Measurements from ENCODE around the gene PPP1R2C. TPM values are rescaled to one million over a fixed set of nuclear protein-coding genes. Genes with fewer than 3 reads are reported as not detected.

Gene PPP1R2C
- total and polyA plus RNA-seq, 2 experiments from 2014 or later: not detected

GRCh38 chrX:42754603-42755002 is 23.4 kb downstream of the PPP1R2C start:
- no peaks in the 10 kb centered on the region for H3K27me3 Mint-ChIP-seq (ENCODE audit: insufficient read depth, low read depth, poor library complexity)
- no peaks in the 10 kb centered on the region for H4K20me1 ChIP-seq (replicated peaks; ENCODE audit: insufficient read depth)
- no peaks in the 10 kb centered on the region for H3F3A ChIP-seq (replicated peaks; ENCODE audit: low read depth)
- TF ChIP-seq EZH2 (IDR thresholded peaks at IDR 0.05; ENCODE audit: low read depth, unreplicated experiment): no peak
- TF ChIP-seq REST (IDR thresholded peaks at IDR 0.05; ENCODE audit: unreplicated experiment): no peak
- no peaks in the 10 kb centered on the region; the same call in 1 of the 2 replicates for H3K9me2 ChIP-seq (ENCODE audit: insufficient read depth)
- H3K27ac ChIP-seq (ENCODE audit: low read depth): no peak overlapping the region
- H3K79me2 ChIP-seq (replicated peaks; ENCODE audit: insufficient read depth): no peaks in the 10 kb centered on the region
- no peak overlapping the region for H3K4me2 ChIP-seq
- H3K4me3 ChIP-seq: no peak overlapping the region
- H3K4me1 ChIP-seq (ENCODE audit: insufficient read depth): no peaks in the 10 kb centered on the region
- peaks cover 7% of the 10 kb centered on the region; the same call in 1 of the 3 replicates for H3K4me1 Mint-ChIP-seq
- H3K27ac Mint-ChIP-seq: no peak overlapping the region
- no peak overlapping the region for H3K4me3 Mint-ChIP-seq
- DNase-seq (ENCODE audit: low spot score) (no peak), ATAC-seq (no peak)
- peaks cover 6% of the 10 kb centered on the region; the same call in 2 of the 3 replicates for H3K9me3 Mint-ChIP-seq
- H3K36me3 Mint-ChIP-seq (ENCODE audit: low read depth): peaks cover 4% of the 10 kb centered on the region; the same call in 1 of the 3 replicates
- H3K36me3 ChIP-seq (ENCODE audit: insufficient read depth): no peaks in the 10 kb centered on the region
- H3K27me3 ChIP-seq (ENCODE audit: insufficient read depth): no peaks in the 10 kb centered on the region
- H2AFZ ChIP-seq: no peak overlapping the region

DNA sequence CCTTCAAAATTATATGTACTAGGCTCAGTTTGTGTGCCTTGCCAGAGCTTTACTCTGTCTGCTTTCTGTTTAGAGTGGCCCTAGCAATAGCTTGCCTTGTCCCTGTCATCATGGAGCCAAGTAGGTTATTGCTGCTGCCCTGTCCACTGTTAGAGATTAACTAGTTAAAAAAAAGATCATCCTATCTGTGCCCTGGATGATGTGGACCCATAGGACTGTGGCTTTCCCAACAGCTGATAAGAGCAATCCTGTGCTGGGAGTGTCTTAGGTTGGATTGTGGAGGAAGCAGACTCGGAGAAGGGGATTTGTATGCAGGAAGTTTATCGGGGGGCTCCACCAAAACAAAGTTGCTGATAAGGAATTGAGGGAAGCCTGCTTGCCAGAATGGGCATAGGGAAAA is 23.8 kb downstream of the PPP1R2C start:
- no peak for DNase-seq (ENCODE audit: low spot score)
- Mint-ChIP-seq H3K27me3 (ENCODE audit: insufficient read depth, low read depth, poor library complexity) (no peaks in the 10 kb centered on the region), H3K4me1 (peaks cover 7% of the 10 kb centered on the region; the same call in 1 of the 3 replicates), H3K36me3 (ENCODE audit: low read depth) (peaks cover 4% of the 10 kb centered on the region; the same call in 1 of the 3 replicates), H3K9me3 (peaks cover 6% of the 10 kb centered on the region; the same call in 2 of the 3 replicates), H3K4me3 (no peak overlapping the region), H3K27ac (no peak overlapping the region; the same call in 1 of the 2 replicates)
- no peak overlapping the region for H3K4me3 ChIP-seq
- no peaks in the 10 kb centered on the region for H3K27me3 ChIP-seq (ENCODE audit: insufficient read depth)
- H4K20me1 ChIP-seq (replicated peaks; ENCODE audit: insufficient read depth): no peaks in the 10 kb centered on the region
- H2AFZ ChIP-seq: no peak overlapping the region
- H3F3A ChIP-seq (replicated peaks; ENCODE audit: low read depth): no peaks in the 10 kb centered on the region
- no peak for ATAC-seq
- no peaks in the 10 kb centered on the region for H3K36me3 ChIP-seq (ENCODE audit: insufficient read depth)
- no peak overlapping the region for H3K4me2 ChIP-seq
- no peak overlapping the region for H3K27ac ChIP-seq (ENCODE audit: low read depth)
- no peaks in the 10 kb centered on the region; the same call in 1 of the 2 replicates for H3K9me2 ChIP-seq (ENCODE audit: insufficient read depth)
- H3K4me1 ChIP-seq (ENCODE audit: insufficient read depth): no peaks in the 10 kb centered on the region
- H3K79me2 ChIP-seq (replicated peaks; ENCODE audit: insufficient read depth): no peaks in the 10 kb centered on the region
- TF ChIP-seq STAT1 (IDR thresholded peaks at IDR 0.05; ENCODE audit: unreplicated experiment): no peak
- TF ChIP-seq POLR2AphosphoS5 (IDR thresholded peaks at IDR 0.05; ENCODE audit: low read depth): no peak
- no peak for TF ChIP-seq EZH2 (IDR thresholded peaks at IDR 0.05; ENCODE audit: low read depth, unreplicated experiment)
- TF ChIP-seq NANOG (IDR thresholded peaks at IDR 0.05; ENCODE audit: borderline replicate concordance): no peak
- TF ChIP-seq CTCF (conservative IDR thresholded peaks at IDR 0.05; ENCODE audit: low read depth in 2 of 2): no peak
- no peak for TF ChIP-seq ZNF462 (CRISPR knock-in tag; IDR thresholded peaks at IDR 0.05)
- TF ChIP-seq ZNF331 (CRISPR knock-in tag; IDR thresholded peaks at IDR 0.05; ENCODE audit: low read depth): no peak
